WTC11 (cell line): ENCODE results near the gene SPINT1.

Experiments
- ARID4B ChIP-seq: sonication (generic); formaldehyde crosslinking; IDR thresholded peaks from 2 replicates; pipeline ENCODE4 v1.8.0; 2023; ENCODE audit warnings: missing genetic modification reagents, mild to moderate bottlenecking, borderline replicate concordance
- ATF3 ChIP-seq: sonication (generic); formaldehyde crosslinking; conservative IDR thresholded peaks from 2 replicates; pipeline ENCODE4 v1.8.1; 2022; ENCODE audit warnings: mild to moderate bottlenecking, missing genetic modification reagents
- ATF6 ChIP-seq: sonication (generic); formaldehyde crosslinking; IDR thresholded peaks from 2 replicates; pipeline ENCODE4 v1.8.1; 2023; ENCODE audit warnings: mild to moderate bottlenecking, missing genetic modification reagents
- CBFB ChIP-seq: sonication (generic); formaldehyde crosslinking; IDR thresholded peaks from 2 replicates; pipeline ENCODE4 v1.8.1; 2022; ENCODE audit warnings: mild to moderate bottlenecking, low read depth, missing genetic modification reagents
- CREB1 ChIP-seq: sonication (generic); formaldehyde crosslinking; IDR thresholded peaks from 2 replicates; pipeline ENCODE4 v1.8.0; 2023; ENCODE audit warnings: mild to moderate bottlenecking, missing genetic modification reagents
- CTCF ChIP-seq: fragments of 200-600 bp; IDR thresholded peaks from 2 replicates; pipeline ENCODE4 v1.8.0; 2022; ENCODE audit warnings: antibody characterized with exemption
- E2F5 ChIP-seq: sonication (generic); formaldehyde crosslinking; IDR thresholded peaks from 2 replicates; pipeline ENCODE4 v1.8.1; 2022; ENCODE audit warnings: mild to moderate bottlenecking, moderate library complexity, missing genetic modification reagents
- PRDM15 ChIP-seq: sonication (generic); formaldehyde crosslinking; IDR thresholded peaks from 2 replicates; pipeline ENCODE4 v1.8.0; 2022; ENCODE audit warnings: missing genetic modification reagents
- SMAD3 ChIP-seq: sonication (generic); formaldehyde crosslinking; IDR thresholded peaks from 2 replicates; pipeline ENCODE4 v1.8.0; 2022; ENCODE audit warnings: missing genetic modification reagents, mild to moderate bottlenecking, borderline replicate concordance
- TCF7 ChIP-seq: sonication (generic); formaldehyde crosslinking; IDR thresholded peaks from 2 replicates; pipeline ENCODE4 v1.8.0; 2022; ENCODE audit warnings: mild to moderate bottlenecking, low read depth, missing genetic modification reagents, moderate library complexity
- ZNF121 ChIP-seq: sonication (generic); formaldehyde crosslinking; IDR thresholded peaks from 2 replicates; pipeline ENCODE4 v1.8.0; 2023; ENCODE audit warnings: missing genetic modification reagents
- ZNF138 ChIP-seq: sonication (generic); formaldehyde crosslinking; conservative IDR thresholded peaks from 2 replicates; pipeline ENCODE4 v1.8.1; 2022; ENCODE audit warnings: mild to moderate bottlenecking, moderate library complexity, missing genetic modification reagents
- ZNF232 ChIP-seq: sonication (generic); formaldehyde crosslinking; IDR thresholded peaks from 2 replicates; pipeline ENCODE4 v1.8.0; 2022; ENCODE audit warnings: mild to moderate bottlenecking, missing genetic modification reagents
- ZNF512 ChIP-seq: sonication (generic); formaldehyde crosslinking; IDR thresholded peaks from 2 replicates; pipeline ENCODE4 v1.8.1; 2022; ENCODE audit warnings: missing genetic modification reagents, borderline replicate concordance

- TF ChIP-seq ARID4B (CRISPR knock-in tag) (no peak), E2F5 (CRISPR knock-in tag) (no peak), ATF3 (CRISPR knock-in tag) (no peak), CTCF (no peak), ZNF121 (CRISPR knock-in tag) (no peak), ZNF232 (no peak), PRDM15 (no peak), SMAD3 (CRISPR knock-in tag) (no peak), CBFB (CRISPR knock-in tag) (no peak), ZNF512 (no peak), CREB1 (CRISPR knock-in tag) (no peak), ATF6 (CRISPR knock-in tag) (no peak), ZNF138 (no peak), TCF7 (no peak)
These were observed 815 bp downstream of the SPINT1 start for GRCh38 chr15:40844696-40845030.
